HuH-7.5 (cell line): ENCODE data around the gene GRHPR.

Experiments
- DNase-seq: peaks from one replicate; pipeline ENCODE4 v3.0.0; 2011; ENCODE audit warnings: low spot score

GRHPR gene

GRCh38 chr9:37399336-37399735 is 23.2 kb upstream of the GRHPR start:
- no peak for DNase-seq

GRCh38 chr9:37404590-37404989 is 17.9 kb upstream of the GRHPR start:
- DNase-seq, result no peak

- DNase-seq, result no peak
These were observed 17.1 kb upstream of the GRHPR start for GRCh38 chr9:37405350-37405749.

- DNase-seq, result no peak
These were observed 16.6 kb upstream of the GRHPR start for GRCh38 chr9:37405764-37406380.

- DNase-seq, result no peak
These were observed 15.7 kb upstream of the GRHPR start for GRCh38 chr9:37406603-37407401.

- DNase-seq, result no peak
These were observed 15.0 kb upstream of the GRHPR start for GRCh38 chr9:37407468-37407867.

GRCh38 chr9:37408933-37409710 is 13.4 kb upstream of the GRHPR start:
- no peak for DNase-seq

DNA sequence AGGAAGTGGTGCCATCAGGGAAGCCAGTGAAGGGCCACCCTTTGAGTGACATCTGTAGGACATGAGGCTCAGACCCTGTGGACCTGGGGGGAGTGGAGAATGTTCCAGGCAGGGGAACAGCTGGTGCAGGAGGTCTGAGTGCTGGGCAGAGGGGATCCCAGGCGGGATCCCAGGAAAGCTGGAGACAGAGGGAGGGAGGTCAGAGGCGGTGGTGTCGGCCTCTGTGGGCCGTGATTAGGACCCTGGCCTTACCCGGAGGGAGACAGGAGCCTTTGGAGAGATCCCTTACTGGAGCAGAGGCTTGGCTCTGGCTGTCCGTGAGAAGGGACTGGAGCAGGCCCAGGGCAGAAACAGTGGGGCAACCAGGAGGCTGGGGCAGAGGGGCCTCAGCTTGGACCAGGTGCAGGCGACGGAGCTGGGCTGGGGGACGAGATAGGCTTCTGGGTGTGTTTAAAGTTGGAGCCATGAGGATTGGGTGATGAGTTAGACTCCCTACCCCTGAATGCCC is 12.1 kb upstream of the GRHPR start:
- no peak for DNase-seq

GRCh38 chr9:37410969-37411785 is 11.3 kb upstream of the GRHPR start:
- peak; percentile 55 for DNase-seq

DNA sequence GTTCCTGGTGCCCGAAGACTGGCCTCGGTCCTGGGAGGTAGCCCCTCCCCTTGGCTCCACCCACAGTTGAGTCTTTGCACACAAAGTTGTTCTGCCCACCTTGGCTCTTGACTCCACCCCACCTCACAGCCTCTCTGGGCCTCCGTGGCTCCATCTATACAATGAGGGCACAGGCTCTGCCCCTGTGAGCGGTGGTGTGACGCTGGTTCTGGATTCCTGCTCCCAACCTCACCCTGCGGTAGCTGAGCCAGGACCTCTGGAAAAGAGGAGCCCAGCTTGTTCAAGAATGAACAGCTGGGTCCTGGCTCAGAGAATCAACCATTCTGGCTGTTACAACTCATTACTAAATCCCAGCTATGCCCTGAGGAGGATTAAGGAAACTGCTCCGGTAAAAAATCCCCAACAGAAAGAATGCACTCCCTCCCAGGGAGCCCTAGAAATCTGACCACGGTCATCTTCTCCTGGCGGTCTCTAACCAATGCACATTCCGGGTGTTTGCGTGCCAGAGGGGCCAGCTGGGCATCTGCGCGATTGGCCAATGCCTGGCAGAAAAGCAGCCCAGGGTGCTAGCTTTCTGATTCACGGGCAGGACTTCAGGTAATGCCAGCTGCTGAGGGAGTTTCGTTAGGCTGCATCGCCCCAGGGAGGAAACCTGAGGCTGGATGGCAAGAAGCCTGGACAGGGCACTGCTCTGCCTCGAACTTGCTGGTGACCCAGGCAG is 9.9 kb upstream of the GRHPR start:
- no peak for DNase-seq

GRCh38 chr9:37413311-37413710 is 9.2 kb upstream of the GRHPR start:
- DNase-seq, result no peak

GRCh38 chr9:37414503-37414943 is 8.0 kb upstream of the GRHPR start:
- DNase-seq, result no peak

GRCh38 chr9:37415011-37415719 is 7.3 kb upstream of the GRHPR start:
- DNase-seq, result peak; percentile 91

- DNase-seq, result no peak
These were observed 5.2 kb upstream of the GRHPR start for GRCh38 chr9:37417252-37417803.

GRCh38 chr9:37417857-37418618 is 4.5 kb upstream of the GRHPR start:
- no peak for DNase-seq

- DNase-seq, result no peak
These were observed 3.3 kb upstream of the GRHPR start for GRCh38 chr9:37419204-37419603.

DNA sequence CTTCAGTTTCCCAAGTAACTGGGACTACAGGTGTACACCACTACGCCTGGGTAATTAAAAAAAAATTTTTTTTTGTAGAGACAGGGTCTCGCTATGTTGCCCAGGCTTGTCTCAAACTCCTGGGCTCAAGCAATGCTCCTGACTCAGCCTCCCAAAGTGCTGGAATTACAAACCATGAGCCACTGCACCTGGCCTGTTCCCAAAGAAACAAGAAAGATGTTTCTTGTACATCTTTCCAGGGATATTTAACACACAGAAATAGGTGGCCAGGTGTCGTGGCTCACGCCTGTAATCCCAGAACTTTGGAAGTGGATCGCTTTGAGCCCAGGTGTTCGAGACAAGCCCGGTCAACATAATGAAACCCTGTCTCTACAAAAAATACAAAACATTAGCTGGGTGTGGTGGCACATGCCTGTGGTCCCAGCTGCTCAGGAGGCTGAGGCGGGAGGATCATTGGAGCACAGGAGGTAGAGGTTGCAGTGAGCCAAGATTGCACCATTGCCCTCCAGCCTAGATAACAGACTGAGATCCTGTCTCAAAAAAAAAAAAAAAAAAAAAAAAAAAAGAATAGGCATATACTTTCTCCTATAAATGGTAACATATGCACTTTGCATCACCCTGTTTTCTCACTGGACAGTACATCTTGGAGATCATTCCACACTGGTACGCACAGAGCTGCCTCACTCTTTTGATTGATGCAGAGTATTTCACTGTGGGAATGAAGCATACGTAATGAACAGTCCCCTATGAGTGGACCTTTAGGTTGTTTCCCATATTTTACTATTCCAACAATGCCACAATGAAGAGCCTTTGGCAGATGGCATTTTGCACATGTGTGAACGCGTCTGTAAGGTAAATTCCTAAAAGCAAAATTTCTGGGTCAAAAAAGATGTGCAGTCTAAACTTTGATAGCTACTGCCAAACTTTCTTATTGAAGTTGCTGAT is 2.0 kb upstream of the GRHPR start:
- no peak for DNase-seq

DNA sequence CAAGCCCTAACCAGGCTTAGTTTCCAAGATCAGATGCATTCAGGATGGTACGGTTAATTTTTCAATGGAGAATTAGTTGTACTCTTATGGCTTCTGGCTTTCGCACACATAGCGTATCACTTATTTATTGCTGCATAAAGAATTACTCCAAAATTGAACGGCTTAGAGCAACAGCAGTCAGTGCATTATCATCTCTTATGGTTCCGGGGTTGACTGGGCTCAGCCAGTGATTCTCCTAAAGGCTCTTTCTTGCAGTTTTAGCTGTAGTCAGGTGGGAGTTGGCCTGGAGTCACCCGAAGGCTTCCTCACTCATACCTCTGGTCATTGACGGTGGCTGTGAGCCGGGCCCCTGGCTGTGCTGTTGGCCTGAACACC is 595 bp upstream of the GRHPR start:
- DNase-seq, result peak; percentile 77
